HG02938 (cell line): ENCODE data around the gene UBR3.
"Not testable (repeated sequence)": the region's sequence is repeated elsewhere in the genome, so short reads cannot be mapped to it uniquely, and the experiment has no call there.

Source experiments
- ATAC-seq: cut with Tn5 transposase; IDR thresholded peaks from one replicate; pipeline ENCODE4 v1.9.1; 2021; ENCODE audit warnings: mild to moderate bottlenecking, moderate library complexity; ENCODE audit not compliant: unreplicated experiment

The UBR3 gene

GRCh38 chr2:169822036-169822435 lies 5.2 kb upstream of the UBR3 start:
- no peak for ATAC-seq

GRCh38 chr2:169822785-169823392 lies 4.4 kb upstream of the UBR3 start:
- ATAC-seq: no peak

- ATAC-seq: no peak
Measured at GRCh38 chr2:169823996-169824372, 3.3 kb upstream of the UBR3 start.

- peak; percentile 66 for ATAC-seq
Measured at GRCh38 chr2:169824373-169825333, 2.6 kb upstream of the UBR3 start, which contains the start of gene METTL5. METTL5 (minus strand) TSS chr2:169824905; CDS start chr2:169824597, 308 bp downstream.

- no peak for ATAC-seq
Measured at GRCh38 chr2:169828141-169828811, 1.0 kb downstream of the UBR3 start.

- ATAC-seq: no peak
Measured at GRCh38 chr2:169834401-169834800, 7.1 kb downstream of the UBR3 start.

GRCh38 chr2:169838743-169839489 lies 11.7 kb downstream of the UBR3 start:
- no peak for ATAC-seq

GRCh38 chr2:169839954-169840746 lies 12.9 kb downstream of the UBR3 start:
- ATAC-seq: no peak

- ATAC-seq: no peak
Measured at GRCh38 chr2:169840747-169841142, 13.5 kb downstream of the UBR3 start.

GRCh38 chr2:169841625-169842024 lies 14.4 kb downstream of the UBR3 start:
- ATAC-seq: not testable (repeated sequence)

- no peak for ATAC-seq
Measured at GRCh38 chr2:169845016-169845415, 17.8 kb downstream of the UBR3 start.

GRCh38 chr2:169848959-169849693 lies 21.9 kb downstream of the UBR3 start:
- not testable (repeated sequence) for ATAC-seq

- no peak for ATAC-seq
Measured at GRCh38 chr2:169849710-169850109, 22.5 kb downstream of the UBR3 start.

GRCh38 chr2:169853041-169853668 lies 25.9 kb downstream of the UBR3 start:
- ATAC-seq: no peak

- ATAC-seq: not testable (repeated sequence)
Measured at GRCh38 chr2:169855281-169856258, 28.3 kb downstream of the UBR3 start.

- no peak for ATAC-seq
Measured at GRCh38 chr2:169859423-169859822, 32.2 kb downstream of the UBR3 start.

GRCh38 chr2:169860149-169860548 lies 32.9 kb downstream of the UBR3 start:
- no peak for ATAC-seq

GRCh38 chr2:169862816-169863215 lies 35.6 kb downstream of the UBR3 start:
- no peak for ATAC-seq
